A375 (cell line): ENCODE data around the gene PCDHGA5. TPM values are rescaled to one million over a fixed set of nuclear protein-coding genes. Genes with fewer than 3 reads are reported as not detected.

ENCODE experiments used
- total RNA-seq: library from RNA; depleted of rRNA; stranded (reverse); fragments of >200 nt; shearing (Covaris generic); gene quantifications from 2 replicates; pipeline ENCODE4 v1.2.3, GENCODE V29; 2014; rRNA removed

PCDHGA5 gene
- total RNA-seq = 1.3 and 1.4 TPM in 2 replicates

GRCh38 chr5:141363952-141364660 is at the start of gene PCDHGA5:
PCDHGA5 (plus strand) TSS chr5:141364162; CDS start chr5:141364331, 169 bp downstream.

GRCh38 chr5:141320225-141321169 is 43.5 kb upstream of the PCDHGA5 start, which contains the start of gene TAF7:
TAF7 (minus strand) TSS chr5:141320784; CDS start chr5:141320044, 740 bp downstream.

GRCh38 chr5:141330299-141331080 is 33.5 kb upstream of the PCDHGA5 start, which contains the start of gene PCDHGA1:
PCDHGA1 (plus strand) TSS chr5:141330514.

GRCh38 chr5:141338538-141339306 is 25.2 kb upstream of the PCDHGA5 start, which contains the start of gene PCDHGA2:
PCDHGA2 (plus strand) TSS chr5:141338760.

GRCh38 chr5:141343242-141343952 is 20.6 kb upstream of the PCDHGA5 start, which contains the start of gene PCDHGA3:
PCDHGA3 (plus strand) TSS chr5:141343829; CDS start chr5:141344034, 205 bp downstream.

GRCh38 chr5:141349917-141350619 is 13.9 kb upstream of the PCDHGA5 start, which contains the start of gene PCDHGB1:
PCDHGB1 (plus strand) TSS chr5:141350099; CDS start chr5:141350261, 162 bp downstream.

GRCh38 chr5:141354900-141355469 is 9.0 kb upstream of the PCDHGA5 start, which contains the start of gene PCDHGA4:
PCDHGA4 (plus strand) TSS chr5:141355021; CDS start chr5:141355108, 87 bp downstream.

GRCh38 chr5:141359790-141360426 is 4.1 kb upstream of the PCDHGA5 start, which contains the start of gene PCDHGB2:
PCDHGB2 (plus strand) TSS chr5:141359994; CDS start chr5:141360136, 142 bp downstream.

GRCh38 chr5:141369994-141370848 is 6.3 kb downstream of the PCDHGA5 start, which contains the start of gene PCDHGB3:
PCDHGB3 (plus strand) TSS chr5:141370242; CDS start chr5:141370395, 153 bp downstream.

GRCh38 chr5:141373673-141374317 is 9.8 kb downstream of the PCDHGA5 start, which contains the start of gene PCDHGA6:
PCDHGA6 (plus strand) TSS chr5:141373891; CDS start chr5:141374084, 193 bp downstream.

GRCh38 chr5:141382469-141383294 is 18.7 kb downstream of the PCDHGA5 start, which contains the start of gene PCDHGA7:
PCDHGA7 (plus strand) TSS chr5:141382742; CDS start chr5:141382900, 158 bp downstream.

GRCh38 chr5:141387557-141388311 is 23.8 kb downstream of the PCDHGA5 start, which contains the start of gene PCDHGB4:
PCDHGB4 (plus strand) TSS chr5:141387698; CDS start chr5:141387885, 187 bp downstream.

GRCh38 chr5:141392429-141393198 is 28.7 kb downstream of the PCDHGA5 start, which contains the start of gene PCDHGA8:
PCDHGA8 (plus strand) TSS chr5:141392633; CDS start chr5:141392814, 181 bp downstream.

